Gastroesophageal sphincter (tissue), 4 donors: ENCODE results near the gene ADD1. TPM values are rescaled to one million over a fixed set of nuclear protein-coding genes. Genes with fewer than 3 reads are reported as not detected.
A peak's percentile ranks its signal among the peaks of the same experiment; 100 is the strongest.

Experiments used
- ATAC-seq: fragments of 150-250 bp; one replicate; pipeline ENCODE4 v1.9.1; 2016; ENCODE audit warnings: mild to moderate bottlenecking, moderate library complexity
- H3K27ac ChIP-seq, 4 donors: fragments of 200-600 bp; sonication (generic) in 3 of 4; 1 replicate in 3 of 4; 2 replicates in 1 of 4; pipeline ENCODE4 v1.5.1; 2016 to 2019
- H3K27me3 ChIP-seq: fragments of 200-600 bp; sonication (generic); one replicate; pipeline ENCODE4 v1.5.1; 2019
- H3K36me3 ChIP-seq, 2 donors: fragments of 200-600 bp; sonication (generic); one replicate each; pipeline ENCODE4 v1.5.1; 2019; ENCODE audit warnings: control low read depth in 1 of 2
- H3K4me1 ChIP-seq, 3 donors: fragments of 200-600 bp; sonication (generic); 1 replicate in 2 of 3; 2 replicates in 1 of 3; pipeline ENCODE4 v1.5.1; 2016 to 2019; ENCODE audit warnings: control low read depth in 2 of 3
- H3K4me3 ChIP-seq, 2 donors: fragments of 200-600 bp; sonication (generic); one replicate each; pipeline ENCODE4 v1.5.1; 2019; ENCODE audit warnings: mild to moderate bottlenecking in 1 of 2, moderate library complexity in 1 of 2
- H3K9me3 ChIP-seq, 3 donors: fragments of 200-600 bp; sonication (generic); one replicate each; pipeline ENCODE4 v1.5.1; 2017 to 2019; ENCODE audit warnings: control low read depth in 2 of 3
- EP300 ChIP-seq: sonication (generic); formaldehyde crosslinking; IDR thresholded peaks from one replicate; pipeline ENCODE4 v1.6.1; 2017; ENCODE audit warnings: antibody characterized with exemption, mild to moderate bottlenecking
- POLR2A ChIP-seq, 2 donors: fragments of 450-650 bp; IDR thresholded peaks; one replicate each; pipeline ENCODE4 v1.6.1; 2017; ENCODE audit warnings: antibody characterized with exemption in 2 of 2, mild to moderate bottlenecking in 2 of 2, moderate library complexity in 1 of 2
- POLR2AphosphoS5 ChIP-seq: sonication (generic); formaldehyde crosslinking; IDR thresholded peaks from one replicate; pipeline ENCODE4 v1.6.1; 2017; ENCODE audit warnings: antibody characterized with exemption
- WGBS, 2 donors: methylation state at CpG; one replicate each; pipeline ENCODE4 v1.1.5; 2018; ENCODE audit warnings: low coverage in 1 of 2; 5-methylcytosine and 5-hydroxymethylcytosine counted together
- total RNA-seq, 4 donors: library from RNA; depleted of rRNA; stranded (reverse); fragments of >200 nt; gene quantifications; one replicate each; pipeline ENCODE4 v1.1.0, GENCODE V29; 2016
- TF ChIP-seq, protein P1 (sequence below), 4 experiments: fragments of 200-600 bp in 2 of 4; fragments of 450-650 bp in 2 of 4; sonication (generic) in 1 of 4; IDR thresholded peaks; one replicate each; pipeline ENCODE4 v1.5.1; 2017 to 2019; ENCODE audit warnings: antibody characterized with exemption in 4 of 4, mild to moderate bottlenecking in 2 of 4, moderate library complexity in 2 of 4

Gene ADD1
- total RNA-seq, 4 donors from 2014 or later = 230 to 384 (median 297) TPM

DNA sequence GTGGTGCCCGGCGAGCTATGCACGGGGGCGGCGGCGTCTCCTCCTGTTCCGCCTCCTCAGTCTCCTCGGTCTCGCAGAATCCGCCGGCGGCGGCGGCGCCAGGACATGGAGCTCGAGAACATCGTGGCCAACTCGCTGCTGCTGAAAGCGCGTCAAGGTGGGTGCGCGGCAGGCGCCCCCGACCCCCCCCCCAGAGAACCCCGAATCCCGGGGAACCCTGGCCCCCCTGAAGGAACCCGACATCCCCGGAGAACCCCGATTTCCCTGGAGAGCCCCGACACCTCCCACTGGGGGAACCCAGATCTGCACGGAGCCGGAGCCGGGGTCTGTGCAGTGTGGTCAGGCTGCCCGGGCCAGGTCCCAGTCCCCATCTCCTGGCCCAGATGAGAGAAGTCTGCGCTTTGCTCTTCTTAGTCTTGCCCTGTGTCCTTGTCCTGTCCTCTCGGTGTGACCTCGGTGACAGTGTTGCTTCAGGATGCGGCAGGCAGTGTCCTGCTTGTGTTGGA, 120.4 kb downstream of the ADD1 start:
- Histone ChIP-seq H3K36me3 (peaks cover 0 to under 1% of the 10 kb centered on the region in 2 donors), H3K27me3 (no peaks in the 10 kb centered on the region), H3K4me3 (peak overlapping the region; percentile 53 to 99), H3K27ac (peak overlapping the region; percentile 2 to 93 (median 86)), H3K9me3 (no peaks in the 10 kb centered on the region), H3K4me1 (peaks cover 0 to 43% (median 12%) of the 10 kb centered on the region in 3 donors)
- WGBS, 2 donors = no CpG with 5 or more reads among the region's 38 CpGs
- no peak for TF ChIP-seq POLR2AphosphoS5
- TF ChIP-seq POLR2A (IDR thresholded peaks at IDR 0.05) = no peak
- TF ChIP-seq, protein P1, sequence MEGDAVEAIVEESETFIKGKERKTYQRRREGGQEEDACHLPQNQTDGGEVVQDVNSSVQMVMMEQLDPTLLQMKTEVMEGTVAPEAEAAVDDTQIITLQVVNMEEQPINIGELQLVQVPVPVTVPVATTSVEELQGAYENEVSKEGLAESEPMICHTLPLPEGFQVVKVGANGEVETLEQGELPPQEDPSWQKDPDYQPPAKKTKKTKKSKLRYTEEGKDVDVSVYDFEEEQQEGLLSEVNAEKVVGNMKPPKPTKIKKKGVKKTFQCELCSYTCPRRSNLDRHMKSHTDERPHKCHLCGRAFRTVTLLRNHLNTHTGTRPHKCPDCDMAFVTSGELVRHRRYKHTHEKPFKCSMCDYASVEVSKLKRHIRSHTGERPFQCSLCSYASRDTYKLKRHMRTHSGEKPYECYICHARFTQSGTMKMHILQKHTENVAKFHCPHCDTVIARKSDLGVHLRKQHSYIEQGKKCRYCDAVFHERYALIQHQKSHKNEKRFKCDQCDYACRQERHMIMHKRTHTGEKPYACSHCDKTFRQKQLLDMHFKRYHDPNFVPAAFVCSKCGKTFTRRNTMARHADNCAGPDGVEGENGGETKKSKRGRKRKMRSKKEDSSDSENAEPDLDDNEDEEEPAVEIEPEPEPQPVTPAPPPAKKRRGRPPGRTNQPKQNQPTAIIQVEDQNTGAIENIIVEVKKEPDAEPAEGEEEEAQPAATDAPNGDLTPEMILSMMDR (IDR thresholded peaks at IDR 0.05) = no peak
- TF ChIP-seq EP300 = no peak
- ATAC-seq = peak; percentile 60

DNA sequence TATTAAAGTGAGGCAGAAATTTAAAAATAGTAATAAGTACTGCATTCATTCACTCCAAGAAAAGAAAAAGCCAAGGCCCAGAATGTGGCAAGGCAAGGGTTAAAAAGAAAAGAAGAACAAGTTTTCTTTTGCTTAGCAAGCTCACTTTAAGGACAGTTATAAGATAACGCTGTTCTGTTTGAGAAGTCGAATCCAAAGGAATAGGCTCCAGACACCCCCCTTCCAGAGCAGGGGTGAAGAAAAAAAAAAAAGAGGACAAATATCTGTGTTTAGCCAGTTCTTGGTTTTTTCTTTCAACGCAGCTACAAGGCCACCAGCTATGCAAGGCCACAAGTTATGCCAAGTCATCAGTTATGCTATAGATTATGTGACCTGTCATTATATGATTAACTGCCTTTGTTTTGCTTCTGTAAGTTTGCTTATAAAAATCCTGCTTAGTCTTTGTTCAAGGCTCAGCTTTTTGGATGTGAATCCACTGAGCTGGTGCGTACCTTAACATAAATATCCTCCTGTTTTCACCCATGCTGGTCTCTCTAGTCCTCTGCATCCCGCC, 121.1 kb downstream of the ADD1 start:
- ATAC-seq = no peak
- Histone ChIP-seq H3K27ac (peak overlapping the region in 1 of 4 donors; percentile 86), H3K4me3 (peak overlapping the region in 1 of 2 donors; percentile 99), H3K4me1 (peaks cover 0 to 39% (median 12%) of the 10 kb centered on the region in 3 donors), H3K27me3 (no peaks in the 10 kb centered on the region), H3K9me3 (no peaks in the 10 kb centered on the region), H3K36me3 (no peaks in the 10 kb centered on the region)
- no peak for TF ChIP-seq POLR2AphosphoS5
- TF ChIP-seq POLR2A (IDR thresholded peaks at IDR 0.05) = no peak
- TF ChIP-seq EP300 = no peak
- TF ChIP-seq, protein P1 (IDR thresholded peaks at IDR 0.05) = no peak
- 33 to 46% methylated on average over 3 to 4 of the region's 5 CpGs for WGBS, 2 donors

DNA sequence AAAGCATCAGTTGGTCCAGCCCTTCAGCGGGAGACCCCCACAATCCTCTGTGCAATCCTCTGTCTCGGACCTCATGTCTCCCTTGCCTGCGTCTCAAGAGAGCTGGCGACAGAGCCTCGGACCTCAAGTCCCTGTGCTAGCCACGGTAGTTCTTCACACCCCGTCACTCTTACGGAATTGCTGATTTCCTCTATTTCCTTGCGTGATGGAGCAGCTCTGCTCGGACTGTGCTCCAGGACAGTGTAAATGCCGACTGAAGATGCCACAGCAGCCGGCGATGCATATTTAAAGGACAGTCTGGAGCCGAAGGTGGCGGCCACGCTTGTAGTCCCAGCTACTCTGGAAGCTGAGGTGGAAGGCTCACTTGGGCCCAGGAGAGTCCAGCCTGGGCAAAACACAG, 121.6 kb downstream of the ADD1 start:
- TF ChIP-seq, protein P1 (IDR thresholded peaks at IDR 0.05) = no peak
- TF ChIP-seq POLR2A (IDR thresholded peaks at IDR 0.05) = no peak
- TF ChIP-seq POLR2AphosphoS5 = no peak
- no peak for TF ChIP-seq EP300
- Histone ChIP-seq H3K36me3 (no peaks in the 10 kb centered on the region), H3K4me3 (no peak overlapping the region), H3K27ac (no peak overlapping the region), H3K4me1 (peaks cover 0 to 34% (median 12%) of the 10 kb centered on the region in 3 donors), H3K27me3 (no peaks in the 10 kb centered on the region), H3K9me3 (no peaks in the 10 kb centered on the region)
- WGBS, 2 donors = 91 to 93% methylated on average over 3 to 6 of the region's 16 CpGs
- ATAC-seq = no peak

DNA sequence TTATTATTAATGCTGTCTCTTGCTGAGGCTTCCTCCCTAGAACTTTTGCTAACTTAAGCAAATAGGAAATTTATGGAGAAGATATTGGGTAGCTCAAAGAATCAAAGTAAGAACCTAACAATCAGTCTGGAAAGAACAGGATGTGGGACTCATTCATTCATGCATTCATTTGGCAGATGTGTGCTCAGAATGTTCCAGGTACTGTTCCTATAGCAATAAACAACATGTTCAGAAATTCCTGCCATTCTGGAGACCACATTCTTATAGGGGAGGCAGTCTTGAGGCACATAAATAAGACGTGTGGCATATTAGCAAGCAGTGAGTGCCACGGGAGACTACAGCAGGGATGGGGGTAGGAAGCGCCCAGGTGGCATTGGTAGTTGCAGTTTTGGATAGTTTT, 124.7 kb downstream of the ADD1 start:
- no peak overlapping the region for H3K27ac ChIP-seq
- H3K4me3 ChIP-seq = no peak overlapping the region
- WGBS, 2 donors = 50 to 67% methylated on average over 2 to 3 of the region's 3 CpGs
- peaks cover 0 to 15% (median 0%) of the 10 kb centered on the region in 3 donors for H3K4me1 ChIP-seq
- H3K36me3 ChIP-seq = no peaks in the 10 kb centered on the region
- ATAC-seq = no peak
- TF ChIP-seq, protein P1 (IDR thresholded peaks at IDR 0.05) = no peak
- TF ChIP-seq POLR2A (IDR thresholded peaks at IDR 0.05) (no peak), EP300 (no peak), POLR2AphosphoS5 (no peak)
- no peaks in the 10 kb centered on the region for H3K9me3 ChIP-seq
- no peaks in the 10 kb centered on the region for H3K27me3 ChIP-seq

GRCh38 chr4:2971275-2971674, 127.6 kb downstream of the ADD1 start:
- TF ChIP-seq POLR2AphosphoS5 (no peak), POLR2A (IDR thresholded peaks at IDR 0.05) (no peak), EP300 (no peak)
- TF ChIP-seq, protein P1 (IDR thresholded peaks at IDR 0.05) = no peak
- Histone ChIP-seq H3K4me1 (no peaks in the 10 kb centered on the region), H3K27ac (no peak overlapping the region), H3K4me3 (no peak overlapping the region), H3K36me3 (no peaks in the 10 kb centered on the region), H3K27me3 (no peaks in the 10 kb centered on the region), H3K9me3 (no peaks in the 10 kb centered on the region)
- no peak for ATAC-seq
- 84 to 85% methylated on average over 3 of the region's 3 CpGs for WGBS, 2 donors
